Neural crest cell (in vitro differentiated cells): ENCODE data around the gene HERC2. TPM values are rescaled to one million over a fixed set of nuclear protein-coding genes. Genes with fewer than 3 reads are reported as not detected.
A peak's percentile ranks its signal among the peaks of the same experiment; 100 is the strongest.
"Not testable (repeated sequence)": the region's sequence is repeated elsewhere in the genome, so short reads cannot be mapped to it uniquely, and the experiment has no call there.

Source experiments
- DNase-seq: peaks from one replicate; pipeline ENCODE4 v3.0.0; 2021; ENCODE audit warnings: low read depth, mixed read lengths, low spot score
- H3K27ac Mint-ChIP-seq: one replicate; pipeline ENCODE4 v1.8.0; 2021; ENCODE audit warnings: mild to moderate bottlenecking, mixed read lengths; ENCODE audit not compliant: unreplicated experiment
- H3K27me3 Mint-ChIP-seq: 2 replicates; pipeline ENCODE4 v1.8.0; 2021; ENCODE audit warnings: low read depth, mild to moderate bottlenecking, mixed read lengths
- H3K36me3 Mint-ChIP-seq: 2 replicates; pipeline ENCODE4 v1.8.0; 2021; ENCODE audit warnings: low read depth, mild to moderate bottlenecking, mixed read lengths
- H3K4me1 Mint-ChIP-seq: 2 replicates; pipeline ENCODE4 v1.8.0; 2021; ENCODE audit warnings: mixed read lengths
- H3K4me3 Mint-ChIP-seq: one replicate; pipeline ENCODE4 v1.8.0; 2021; ENCODE audit warnings: mild to moderate bottlenecking, mixed read lengths
- H3K9me3 Mint-ChIP-seq: 2 replicates; pipeline ENCODE4 v1.8.0; 2021; ENCODE audit warnings: mixed read lengths
- CTCF ChIP-seq: fragments of 200-600 bp; sonication (generic); conservative IDR thresholded peaks from 2 replicates; pipeline ENCODE4 v1.5.0; 2021; ENCODE audit warnings: antibody characterized with exemption, mild to moderate bottlenecking
- total RNA-seq: library from RNA; stranded (reverse); gene quantifications from 2 replicates; pipeline ENCODE4 v1.2.1, GENCODE V29; 2021

HERC2 gene
- total RNA-seq, 1 donor from 2014 or later = 83.6 TPM

- Mint-ChIP-seq H3K27ac (no peak overlapping the region), H3K27me3 (no peaks in the 10 kb centered on the region), H3K36me3 (peaks cover 58% of the 10 kb centered on the region), H3K4me1 (peaks cover 5% of the 10 kb centered on the region), H3K4me3 (no peak overlapping the region), H3K9me3 (no peaks in the 10 kb centered on the region)
- no peak for DNase-seq
- no peak for TF ChIP-seq CTCF
Observed at GRCh38 chr15:28169366-28169765, 152.6 kb downstream of the HERC2 start.

GRCh38 chr15:28168405-28169121 lies 153.4 kb downstream of the HERC2 start:
- not testable (repeated sequence) for H3K4me1 Mint-ChIP-seq, DNase-seq, H3K27me3 Mint-ChIP-seq, H3K9me3 Mint-ChIP-seq
- Mint-ChIP-seq H3K36me3 (peaks cover 57% of the 10 kb centered on the region), H3K4me3 (peak overlapping the region; percentile 15), H3K27ac (peak overlapping the region; percentile 97)

GRCh38 chr15:28167042-28167441 lies 154.9 kb downstream of the HERC2 start:
- TF ChIP-seq CTCF = no peak
- H3K36me3 Mint-ChIP-seq = peaks cover 54% of the 10 kb centered on the region

GRCh38 chr15:28165791-28166190 lies 156.2 kb downstream of the HERC2 start:
- no peaks in the 10 kb centered on the region for H3K9me3 Mint-ChIP-seq
- H3K27ac Mint-ChIP-seq = no peak overlapping the region
- DNase-seq = no peak
- no peak for TF ChIP-seq CTCF
- H3K36me3 Mint-ChIP-seq = peaks cover 55% of the 10 kb centered on the region
- H3K4me1 Mint-ChIP-seq = peaks cover 5% of the 10 kb centered on the region
- H3K27me3 Mint-ChIP-seq = no peaks in the 10 kb centered on the region
- no peak overlapping the region for H3K4me3 Mint-ChIP-seq

More at GRCh38 chr15:28167042-28167441, 154.9 kb downstream of the HERC2 start:
- Mint-ChIP-seq H3K9me3 (no peaks in the 10 kb centered on the region), H3K4me3 (no peak overlapping the region), H3K27me3 (no peaks in the 10 kb centered on the region), H3K27ac (no peak overlapping the region), H3K4me1 (peaks cover 5% of the 10 kb centered on the region)
- no peak for DNase-seq

- no peak for TF ChIP-seq CTCF
- H3K36me3 Mint-ChIP-seq = peaks cover 60% of the 10 kb centered on the region
Observed at GRCh38 chr15:28164876-28165275, 157.1 kb downstream of the HERC2 start.

GRCh38 chr15:28154283-28154682 lies 167.7 kb downstream of the HERC2 start:
- Mint-ChIP-seq H3K36me3 (peaks cover 56% of the 10 kb centered on the region), H3K9me3 (peaks cover 16% of the 10 kb centered on the region), H3K4me3 (no peak overlapping the region), H3K27me3 (no peaks in the 10 kb centered on the region), H3K4me1 (no peaks in the 10 kb centered on the region), H3K27ac (no peak overlapping the region)
- no peak for DNase-seq
- TF ChIP-seq CTCF = no peak

More at GRCh38 chr15:28164876-28165275, 157.1 kb downstream of the HERC2 start:
- Mint-ChIP-seq H3K9me3 (no peaks in the 10 kb centered on the region), H3K4me3 (no peak overlapping the region), H3K27me3 (no peaks in the 10 kb centered on the region), H3K4me1 (peaks cover 5% of the 10 kb centered on the region), H3K27ac (no peak overlapping the region)
- DNase-seq = no peak
